Measurements from ENCODE around the gene RASGRF1. TPM values are rescaled to one million over a fixed set of nuclear protein-coding genes. Genes with fewer than 3 reads are reported as not detected.
A peak's percentile ranks its signal among the peaks of the same experiment; 100 is the strongest.
"Not testable (repeated sequence)": the region's sequence is repeated elsewhere in the genome, so short reads cannot be mapped to it uniquely, and the experiment has no call there.

RASGRF1 gene
- total RNA-seq, 1 experiment from 2014 or later = 0.15 TPM

- DNase-seq (ENCODE audit: low spot score) = no peak
Observed at GRCh38 chr15:79006071-79006470, 84.5 kb downstream of the RASGRF1 start.

GRCh38 chr15:79004336-79004735, 86.2 kb downstream of the RASGRF1 start:
- peak; percentile 69 for DNase-seq (ENCODE audit: low spot score)

GRCh38 chr15:79003896-79004295, 86.7 kb downstream of the RASGRF1 start:
- no peak for DNase-seq (ENCODE audit: low spot score)

- no peak for DNase-seq (ENCODE audit: low spot score)
Observed at GRCh38 chr15:79003301-79003700, 87.3 kb downstream of the RASGRF1 start.

- DNase-seq (ENCODE audit: low spot score) = no peak
Observed at GRCh38 chr15:79002581-79002980, 88.0 kb downstream of the RASGRF1 start.

DNA sequence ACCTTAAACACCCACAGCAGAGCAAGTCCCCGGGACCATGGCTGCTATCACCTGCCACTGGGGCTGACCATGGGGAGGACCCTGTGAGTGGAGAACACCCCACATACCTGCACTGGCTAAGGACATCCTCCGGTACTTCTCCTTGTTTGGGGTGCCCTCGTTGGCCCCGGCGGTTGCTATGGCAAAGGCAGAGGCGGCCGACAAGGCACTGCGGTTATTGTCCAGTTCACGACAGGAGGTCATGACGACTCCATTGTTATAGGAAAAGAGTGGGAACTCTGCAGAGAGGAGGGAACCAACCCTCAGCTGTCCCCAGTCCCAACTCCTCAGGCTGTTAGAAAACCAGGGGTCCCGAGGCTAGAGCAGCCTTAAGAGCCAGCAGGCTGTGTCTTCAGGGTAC, 90.9 kb downstream of the RASGRF1 start:
- no peak for DNase-seq (ENCODE audit: low spot score)

DNA sequence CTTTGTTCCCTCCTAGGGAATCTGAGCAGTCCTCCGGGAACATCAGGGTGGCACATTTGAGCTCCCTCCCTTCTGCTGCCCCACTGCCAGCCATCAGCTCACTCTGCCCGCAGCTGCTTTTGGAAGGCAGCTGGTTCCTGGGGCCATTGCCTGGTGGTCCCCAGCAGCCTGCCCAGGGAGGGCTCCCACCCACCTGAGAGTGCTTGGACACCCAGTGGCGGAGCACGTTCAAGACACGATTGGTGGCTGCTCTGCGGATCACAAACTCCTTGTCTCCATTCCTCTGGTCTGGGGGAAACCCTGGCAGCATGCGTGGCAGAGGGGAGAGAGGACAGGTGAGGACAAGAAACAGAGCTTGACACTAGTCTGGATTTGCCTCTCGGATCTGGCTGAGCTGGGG, 92.1 kb downstream of the RASGRF1 start:
- DNase-seq (ENCODE audit: low spot score) = no peak

GRCh38 chr15:78997981-78998499, 92.5 kb downstream of the RASGRF1 start:
- DNase-seq (ENCODE audit: low spot score) = no peak

GRCh38 chr15:78996894-78997275, 93.7 kb downstream of the RASGRF1 start:
- DNase-seq (ENCODE audit: low spot score) = no peak

GRCh38 chr15:78995921-78996893, 94.4 kb downstream of the RASGRF1 start:
- DNase-seq (ENCODE audit: low spot score) = no peak

DNA sequence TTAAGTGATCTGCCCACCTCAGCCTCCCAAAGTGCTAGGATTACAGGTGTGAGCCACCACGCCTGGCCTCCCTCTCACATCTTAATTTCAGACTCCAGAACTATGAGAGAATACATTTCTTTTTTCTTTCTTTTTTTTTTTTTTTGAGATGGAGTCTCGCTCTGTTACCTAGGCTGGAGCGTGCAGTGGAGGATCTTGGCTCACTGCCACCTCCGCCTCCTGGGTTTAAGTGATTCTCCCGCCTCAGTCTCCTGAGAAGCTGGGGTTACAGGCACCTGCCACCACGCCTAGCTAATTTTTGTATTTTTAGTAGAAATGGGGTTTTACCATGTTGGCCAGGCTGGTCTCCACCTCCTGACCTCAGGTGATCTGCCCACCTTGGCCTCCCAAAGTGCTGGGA, 95.4 kb downstream of the RASGRF1 start:
- not testable (repeated sequence) for DNase-seq (ENCODE audit: low spot score)

GRCh38 chr15:78993931-78994530, 96.5 kb downstream of the RASGRF1 start:
- no peak for DNase-seq (ENCODE audit: low spot score)

- DNase-seq (ENCODE audit: low spot score) = no peak
Observed at GRCh38 chr15:78993257-78993930, 97.2 kb downstream of the RASGRF1 start.

DNA sequence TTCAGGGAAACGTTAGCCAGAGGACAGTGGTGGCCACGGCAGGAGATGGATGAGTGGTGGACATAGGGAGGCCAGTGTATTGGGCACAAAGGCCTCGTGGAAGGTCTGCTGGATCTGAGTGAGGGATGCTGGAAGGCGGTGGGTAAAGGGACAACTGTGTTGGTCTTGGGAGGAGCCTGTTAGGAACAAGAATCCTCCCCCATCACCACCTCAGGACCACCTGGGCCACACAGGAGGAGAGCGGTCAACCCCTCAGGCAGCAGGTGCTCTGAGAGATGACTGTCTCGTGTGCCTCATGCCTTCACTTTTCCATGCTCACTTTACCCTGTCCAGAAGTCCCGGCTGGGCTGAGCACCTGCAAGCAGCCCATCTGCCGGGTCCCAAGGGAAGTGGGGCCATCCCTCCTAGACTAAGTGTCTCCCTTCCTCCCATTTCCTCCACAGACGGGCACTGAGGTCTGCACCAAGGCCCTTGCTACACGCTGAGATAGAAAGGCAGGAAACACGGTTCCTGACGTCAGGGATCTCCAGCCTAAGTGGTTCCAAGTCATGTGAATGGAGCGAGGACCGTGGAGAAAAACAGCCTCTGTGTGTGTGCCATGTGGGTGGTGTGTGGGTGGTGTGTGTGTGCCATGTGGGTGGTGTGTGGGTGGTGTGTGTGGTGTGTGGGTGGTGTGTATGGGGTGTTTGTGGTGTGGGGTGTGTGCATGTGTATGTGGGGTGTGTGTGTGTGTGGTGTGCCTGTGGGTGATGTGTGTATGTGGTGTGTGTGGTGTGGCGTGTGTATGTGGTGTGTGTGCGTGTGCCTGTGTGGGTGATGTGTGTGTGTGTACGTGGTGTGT, 97.9 kb downstream of the RASGRF1 start:
- no peak for DNase-seq (ENCODE audit: low spot score)

- no peak for DNase-seq (ENCODE audit: low spot score)
Observed at GRCh38 chr15:78991879-78992278, 98.7 kb downstream of the RASGRF1 start.

DNA sequence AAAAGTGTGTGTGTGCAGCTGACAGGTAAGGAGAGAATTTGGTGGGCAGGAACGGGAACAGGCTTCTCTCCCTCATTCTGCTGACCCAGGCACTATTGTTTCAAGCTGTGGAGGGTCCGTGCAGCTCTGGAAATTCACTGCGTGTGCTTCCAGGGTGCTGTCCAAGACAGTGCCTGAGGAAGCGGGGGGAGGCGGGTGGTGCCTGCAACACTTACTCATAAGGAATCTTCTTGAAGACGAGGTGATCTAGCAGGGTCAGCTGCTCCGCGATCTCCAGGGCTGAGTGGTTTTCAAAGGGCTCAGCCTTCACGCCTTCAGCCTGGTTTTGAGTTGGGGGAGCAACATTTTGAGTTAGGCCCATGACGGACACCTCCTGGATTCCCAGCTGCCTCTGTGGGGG, 99.1 kb downstream of the RASGRF1 start:
- DNase-seq (ENCODE audit: low spot score) = no peak

- no peak for DNase-seq (ENCODE audit: low spot score)
Observed at GRCh38 chr15:78990278-78990677, 100.3 kb downstream of the RASGRF1 start.

DNA sequence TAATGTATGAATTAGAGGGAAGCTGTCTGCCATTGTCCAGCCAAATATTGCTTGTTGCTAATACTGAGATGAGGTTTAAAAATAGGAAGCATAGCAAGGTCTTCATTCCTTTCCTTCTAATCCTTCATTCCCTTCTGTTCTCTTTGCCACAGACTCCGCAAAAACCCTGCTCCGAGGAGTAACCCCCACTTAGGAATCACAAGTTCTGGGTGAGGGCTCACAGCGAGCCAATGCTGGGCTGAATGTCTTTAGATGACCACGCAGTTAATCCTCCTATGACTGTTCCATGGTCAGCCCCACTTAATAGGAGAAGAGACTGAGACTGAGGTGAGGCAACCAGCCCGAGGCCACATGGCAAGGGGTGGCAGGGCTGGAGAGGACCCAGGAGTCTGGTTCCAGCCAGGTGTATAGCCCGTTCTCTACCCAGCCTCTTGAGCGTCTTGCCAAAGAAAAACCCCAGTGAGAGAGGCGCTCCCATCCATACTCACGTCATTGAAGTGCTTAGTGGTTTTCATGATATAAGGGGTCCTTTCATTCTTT, 100.8 kb downstream of the RASGRF1 start:
- DNase-seq (ENCODE audit: low spot score) = no peak

DNA sequence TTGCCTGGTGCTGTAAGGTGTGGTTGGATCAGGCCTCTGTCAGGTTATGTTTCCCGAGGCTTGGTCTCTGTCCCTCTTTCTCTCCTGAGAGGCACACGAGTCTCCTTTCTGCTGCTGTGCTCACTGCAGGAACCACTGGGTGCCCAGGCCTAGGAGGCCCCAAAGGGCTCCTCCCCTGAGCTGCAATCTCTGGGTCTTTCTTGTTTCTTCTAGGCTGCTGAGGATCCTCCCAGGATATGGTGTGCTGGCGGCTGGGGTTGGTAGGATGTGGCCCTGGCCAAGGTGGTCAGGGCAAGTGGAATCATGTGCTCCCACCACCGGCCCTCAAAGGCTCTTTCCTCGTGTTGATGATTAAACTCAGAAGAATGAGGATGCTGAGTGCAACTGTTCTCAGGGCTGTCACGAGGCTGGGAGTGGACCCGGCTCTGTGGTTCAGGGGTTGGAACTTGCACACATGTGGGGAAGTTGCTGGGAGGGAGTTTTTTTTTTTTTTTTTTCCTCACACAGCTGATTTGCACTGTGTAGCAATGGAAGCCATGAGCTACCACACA, 102.1 kb downstream of the RASGRF1 start:
- DNase-seq (ENCODE audit: low spot score) = peak; percentile 97

DNA sequence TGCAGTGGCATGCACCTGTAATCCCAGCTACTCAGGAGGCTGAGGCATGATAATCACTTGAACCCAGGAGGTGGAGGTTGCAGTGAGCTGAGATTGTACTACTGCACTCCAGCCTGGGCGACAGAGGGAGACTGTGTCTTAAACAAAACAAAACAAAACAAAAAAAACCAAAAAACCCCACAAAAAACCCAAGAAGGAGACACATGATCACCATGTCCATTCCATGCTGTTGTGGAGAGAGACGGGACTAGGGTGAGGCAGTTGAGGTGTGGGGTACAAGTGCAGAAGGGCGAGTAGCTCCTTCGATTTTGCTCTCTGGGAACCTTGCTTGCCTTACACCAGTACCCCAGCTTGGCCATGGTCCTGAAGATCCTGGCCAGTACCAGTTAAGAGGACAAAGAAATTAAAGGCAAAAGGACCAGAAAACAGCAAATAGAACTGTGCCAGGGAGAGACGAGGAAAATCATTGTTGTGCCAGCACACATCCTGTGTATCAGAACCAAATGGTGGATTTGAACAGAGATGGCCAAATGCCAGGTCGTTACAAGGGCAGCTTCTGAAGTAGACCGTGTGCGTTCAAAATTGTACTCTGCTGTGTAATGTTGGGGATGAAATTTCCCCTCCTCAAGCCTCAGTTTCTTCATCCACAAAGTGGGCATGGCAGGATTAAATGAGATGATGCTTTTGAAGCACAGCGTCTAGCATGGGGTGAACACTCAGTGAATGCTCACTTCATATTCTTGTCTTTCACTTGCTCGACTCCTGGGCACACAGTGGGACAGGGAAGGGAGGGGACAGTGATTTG, 102.8 kb downstream of the RASGRF1 start:
- DNase-seq (ENCODE audit: low spot score) = no peak

All from H4 (cell line).